Neural progenitor cell (in vitro differentiated cells): ENCODE measurements around the gene RPS16. TPM values are rescaled to one million over a fixed set of nuclear protein-coding genes. Genes with fewer than 3 reads are reported as not detected.

Experiments used
- DNase-seq: peaks from one replicate; pipeline ENCODE4 v3.0.0-alpha.2; 2016; ENCODE audit warnings: low spot score
- H2AFZ ChIP-seq: fragments of 200-600 bp; sonication (generic); replicated peaks from 2 replicates; pipeline ENCODE4 v1.6.1; 2016; ENCODE audit warnings: antibody characterized with exemption
- H3F3A ChIP-seq: fragments of 200-600 bp; sonication (generic); 2 replicates; pipeline ENCODE4 v1.6.1; 2016; ENCODE audit warnings: antibody characterized with exemption, low read depth
- H3K27ac ChIP-seq: fragments of 200-600 bp; sonication (generic); 2 replicates; pipeline ENCODE4 v1.5.1; 2016; ENCODE audit warnings: mild to moderate bottlenecking
- H3K27me3 ChIP-seq: fragments of 200-600 bp; sonication (generic); 2 replicates; pipeline ENCODE4 v1.6.1; 2016; ENCODE audit warnings: mild to moderate bottlenecking, moderate library complexity
- H3K36me3 ChIP-seq: fragments of 200-600 bp; sonication (generic); 2 replicates; pipeline ENCODE4 v1.5.1; 2016
- H3K4me1 ChIP-seq: fragments of 200-600 bp; sonication (generic); 2 replicates; pipeline ENCODE4 v1.6.1; 2016; ENCODE audit warnings: mixed run types
- H3K4me2 ChIP-seq: fragments of 200-600 bp; sonication (generic); 2 replicates; pipeline ENCODE4 v1.6.1; 2016
- H3K4me3 ChIP-seq: fragments of 200-600 bp; sonication (generic); 2 replicates; pipeline ENCODE4 v1.5.1; 2016
- H3K79me2 ChIP-seq: fragments of 200-600 bp; sonication (generic); 2 replicates; pipeline ENCODE4 v1.6.1; 2016; ENCODE audit warnings: low read depth
- H3K9ac ChIP-seq: fragments of 200-600 bp; sonication (generic); 2 replicates; pipeline ENCODE4 v1.6.1; 2016
- H3K9me3 ChIP-seq: fragments of 200-600 bp; sonication (generic); 2 replicates; pipeline ENCODE4 v1.5.1; 2016; ENCODE audit warnings: low read depth
- H4K20me1 ChIP-seq: fragments of 200-600 bp; sonication (generic); 2 replicates; pipeline ENCODE4 v1.6.1; 2016; ENCODE audit warnings: low read depth
- H3K27ac Mint-ChIP-seq: 3 replicates; pipeline ENCODE4 v1.8.0; 2021; ENCODE audit warnings: mixed read lengths
- H3K27me3 Mint-ChIP-seq: 2 replicates; pipeline ENCODE4 v1.8.0; 2022; ENCODE audit warnings: low read depth, mild to moderate bottlenecking, inconsistent platforms, moderate library complexity, mixed read lengths; ENCODE audit not compliant: insufficient read depth
- H3K36me3 Mint-ChIP-seq: 3 replicates; pipeline ENCODE4 v1.8.0; 2021; ENCODE audit warnings: mixed read lengths
- H3K4me1 Mint-ChIP-seq: 3 replicates; pipeline ENCODE4 v1.8.0; 2021; ENCODE audit warnings: mixed read lengths
- H3K4me3 Mint-ChIP-seq: 3 replicates; pipeline ENCODE4 v1.8.0; 2021; ENCODE audit warnings: mild to moderate bottlenecking, moderate library complexity, mixed read lengths
- H3K9me3 Mint-ChIP-seq: 3 replicates; pipeline ENCODE4 v1.8.0; 2020; ENCODE audit warnings: mixed read lengths
- EZH2 ChIP-seq: fragments of 200-600 bp; sonication (generic); IDR thresholded peaks from 2 replicates; pipeline ENCODE4 v1.6.1; 2017; ENCODE audit warnings: antibody characterized with exemption, mild to moderate bottlenecking, moderate library complexity
- EZH2phosphoT487 ChIP-seq: fragments of 200-600 bp; sonication (generic); IDR thresholded peaks from 2 replicates; pipeline ENCODE4 v1.6.1; 2017; ENCODE audit warnings: antibody characterized with exemption
- total RNA-seq: library from RNA; depleted of rRNA; stranded (reverse); fragments of >200 nt; gene quantifications from 2 replicates; pipeline ENCODE4 v1.2.3, GENCODE V29; 2015; ENCODE audit warnings: low replicate concordance
- TF ChIP-seq, protein P1 (sequence below): fragments of 200-600 bp; sonication (generic); IDR thresholded peaks from 2 replicates; pipeline ENCODE4 v1.5.1; 2017; ENCODE audit warnings: antibody characterized with exemption, mild to moderate bottlenecking

Gene RPS16
- total RNA-seq, 1 donor from 2014 or later = 94.8 TPM

DNA sequence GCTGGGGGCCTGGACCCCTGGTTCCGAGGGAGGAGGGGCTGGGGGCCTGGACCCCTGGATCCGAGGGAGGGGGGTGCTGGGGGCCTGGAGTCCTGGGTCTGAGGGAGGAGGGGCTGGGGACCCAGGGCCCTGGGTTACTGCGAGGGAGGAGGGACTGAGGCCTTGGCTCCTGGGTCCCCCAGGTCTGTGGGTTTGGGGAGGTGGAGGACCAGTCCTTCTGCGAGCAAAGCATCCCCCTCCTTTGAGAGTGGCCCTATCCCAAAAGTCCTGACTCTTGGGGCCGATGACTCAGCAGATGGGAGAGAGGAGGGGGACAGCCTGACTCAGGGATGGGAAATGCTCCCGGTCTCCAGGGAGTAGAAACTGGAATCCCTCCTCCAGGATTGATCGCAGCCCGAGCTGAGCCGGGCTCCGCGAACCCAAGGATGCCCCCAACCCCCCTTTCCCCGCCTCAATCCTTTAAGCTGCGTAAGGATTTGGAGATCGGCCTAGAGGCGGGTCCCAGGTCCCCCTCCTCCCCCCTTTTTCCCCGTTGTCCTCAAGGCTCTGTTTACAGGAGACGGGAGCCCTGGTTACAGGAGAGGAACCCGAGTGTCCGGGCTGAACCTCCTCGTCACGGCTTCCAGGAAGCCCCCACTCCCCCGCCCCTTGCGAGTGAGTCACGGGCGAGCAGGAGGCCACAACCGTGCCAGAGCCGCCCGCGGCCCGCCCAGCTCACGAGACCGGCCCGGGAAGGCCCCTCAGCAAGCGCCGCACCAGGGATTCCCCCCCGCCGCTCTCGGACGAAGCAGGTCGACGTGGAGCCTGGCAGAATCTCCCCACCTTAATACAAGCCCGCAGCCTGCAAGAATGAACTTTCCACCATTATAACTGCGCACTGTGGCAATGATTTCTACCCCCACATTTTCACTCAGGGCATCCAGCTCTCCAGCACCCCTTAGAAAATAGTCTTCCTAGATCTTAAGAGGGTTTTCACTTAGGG is 32.1 kb downstream of the RPS16 start:
- peaks cover 26% of the 10 kb centered on the region for H3K27me3 ChIP-seq
- Mint-ChIP-seq H3K36me3 (peaks cover 2% of the 10 kb centered on the region), H3K9me3 (no peaks in the 10 kb centered on the region), H3K27me3 (peaks cover 16% of the 10 kb centered on the region), H3K4me3 (peak overlapping the region; percentile 88), H3K27ac (peak overlapping the region; percentile 98), H3K4me1 (peaks cover 36% of the 10 kb centered on the region)
- H2AFZ ChIP-seq = peak overlapping the region; percentile 2
- H3K9me3 ChIP-seq = no peaks in the 10 kb centered on the region
- H3F3A ChIP-seq = peaks cover 65% of the 10 kb centered on the region
- H3K79me2 ChIP-seq = no peaks in the 10 kb centered on the region
- H3K4me3 ChIP-seq = peak overlapping the region; percentile 49
- no peak overlapping the region for H3K9ac ChIP-seq
- peaks cover 8% of the 10 kb centered on the region for H4K20me1 ChIP-seq
- TF ChIP-seq EZH2phosphoT487 = peak; percentile 12
- TF ChIP-seq, protein P1, sequence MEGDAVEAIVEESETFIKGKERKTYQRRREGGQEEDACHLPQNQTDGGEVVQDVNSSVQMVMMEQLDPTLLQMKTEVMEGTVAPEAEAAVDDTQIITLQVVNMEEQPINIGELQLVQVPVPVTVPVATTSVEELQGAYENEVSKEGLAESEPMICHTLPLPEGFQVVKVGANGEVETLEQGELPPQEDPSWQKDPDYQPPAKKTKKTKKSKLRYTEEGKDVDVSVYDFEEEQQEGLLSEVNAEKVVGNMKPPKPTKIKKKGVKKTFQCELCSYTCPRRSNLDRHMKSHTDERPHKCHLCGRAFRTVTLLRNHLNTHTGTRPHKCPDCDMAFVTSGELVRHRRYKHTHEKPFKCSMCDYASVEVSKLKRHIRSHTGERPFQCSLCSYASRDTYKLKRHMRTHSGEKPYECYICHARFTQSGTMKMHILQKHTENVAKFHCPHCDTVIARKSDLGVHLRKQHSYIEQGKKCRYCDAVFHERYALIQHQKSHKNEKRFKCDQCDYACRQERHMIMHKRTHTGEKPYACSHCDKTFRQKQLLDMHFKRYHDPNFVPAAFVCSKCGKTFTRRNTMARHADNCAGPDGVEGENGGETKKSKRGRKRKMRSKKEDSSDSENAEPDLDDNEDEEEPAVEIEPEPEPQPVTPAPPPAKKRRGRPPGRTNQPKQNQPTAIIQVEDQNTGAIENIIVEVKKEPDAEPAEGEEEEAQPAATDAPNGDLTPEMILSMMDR = no peak
- TF ChIP-seq EZH2 = no peak
- H3K4me2 ChIP-seq = peak overlapping the region; percentile 85
- no peaks in the 10 kb centered on the region for H3K36me3 ChIP-seq
- H3K4me1 ChIP-seq = peaks cover 17% of the 10 kb centered on the region
- peak; percentile 96 for DNase-seq
- peak overlapping the region; percentile 93 for H3K27ac ChIP-seq

DNA sequence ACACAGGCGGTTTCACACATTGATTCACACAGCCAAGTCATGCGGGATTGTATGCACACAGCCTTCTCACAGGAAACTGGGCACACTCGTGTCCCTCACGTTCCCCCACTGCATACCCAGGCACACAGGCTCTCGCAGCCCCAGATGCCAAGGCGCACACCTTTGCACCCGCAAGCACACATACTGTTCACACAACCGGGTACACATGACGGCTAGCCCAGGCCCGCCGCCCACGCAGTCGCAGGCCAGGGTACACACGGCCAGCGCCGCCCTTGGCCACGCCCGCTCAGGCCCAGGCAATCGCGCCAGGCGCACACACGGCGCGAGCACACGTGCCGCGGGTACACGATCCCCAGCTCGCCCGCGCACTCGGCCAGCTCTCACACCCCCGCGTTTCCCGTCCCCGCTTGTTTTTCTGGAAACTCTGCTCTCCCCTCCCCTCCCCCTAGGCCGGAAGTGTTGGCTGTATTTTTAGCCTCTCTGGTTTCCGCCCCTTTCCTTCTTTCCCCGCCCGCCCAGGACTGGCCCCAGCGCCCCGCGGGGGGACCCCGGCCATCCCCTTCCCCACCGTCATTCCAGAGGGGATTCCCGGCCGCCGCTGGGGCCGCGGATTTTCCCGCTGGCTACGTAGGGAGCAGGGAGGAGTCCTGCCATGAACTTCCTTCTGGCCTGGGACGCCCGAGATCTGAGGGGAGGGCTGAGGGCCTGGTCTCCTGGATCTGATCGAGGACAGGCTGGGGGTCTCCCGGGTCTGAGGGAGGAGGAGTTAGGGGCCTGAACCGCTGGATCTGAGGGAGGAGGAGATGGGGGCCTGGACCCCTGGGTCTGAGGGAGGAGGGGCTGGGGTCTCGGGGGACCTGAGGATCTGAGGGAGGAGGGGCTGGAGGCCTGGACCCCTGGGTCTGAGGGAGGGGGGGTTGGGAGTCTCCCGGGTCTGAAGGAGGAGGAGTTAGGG is 33.1 kb downstream of the RPS16 start:
- TF ChIP-seq EZH2 = no peak
- Histone ChIP-seq H3K27me3 (peaks cover 17% of the 10 kb centered on the region), H3K27ac (peak overlapping the region; percentile 93), H3K9me3 (no peaks in the 10 kb centered on the region), H3F3A (peaks cover 62% of the 10 kb centered on the region), H3K4me1 (peaks cover 17% of the 10 kb centered on the region), H3K4me2 (peak overlapping the region; percentile 85), H3K79me2 (no peaks in the 10 kb centered on the region), H2AFZ (no peak overlapping the region), H4K20me1 (peaks cover 5% of the 10 kb centered on the region), H3K4me3 (peak overlapping the region; percentile 49), H3K36me3 (no peaks in the 10 kb centered on the region), H3K9ac (peak overlapping the region; percentile 2)
- peaks cover 14% of the 10 kb centered on the region for H3K27me3 Mint-ChIP-seq
- H3K4me3 Mint-ChIP-seq = peak overlapping the region; percentile 88
- peak overlapping the region; percentile 100 for H3K27ac Mint-ChIP-seq
- no peaks in the 10 kb centered on the region for H3K9me3 Mint-ChIP-seq
- H3K4me1 Mint-ChIP-seq = peaks cover 38% of the 10 kb centered on the region
- peaks cover 2% of the 10 kb centered on the region for H3K36me3 Mint-ChIP-seq
- DNase-seq = peak; percentile 95

DNA sequence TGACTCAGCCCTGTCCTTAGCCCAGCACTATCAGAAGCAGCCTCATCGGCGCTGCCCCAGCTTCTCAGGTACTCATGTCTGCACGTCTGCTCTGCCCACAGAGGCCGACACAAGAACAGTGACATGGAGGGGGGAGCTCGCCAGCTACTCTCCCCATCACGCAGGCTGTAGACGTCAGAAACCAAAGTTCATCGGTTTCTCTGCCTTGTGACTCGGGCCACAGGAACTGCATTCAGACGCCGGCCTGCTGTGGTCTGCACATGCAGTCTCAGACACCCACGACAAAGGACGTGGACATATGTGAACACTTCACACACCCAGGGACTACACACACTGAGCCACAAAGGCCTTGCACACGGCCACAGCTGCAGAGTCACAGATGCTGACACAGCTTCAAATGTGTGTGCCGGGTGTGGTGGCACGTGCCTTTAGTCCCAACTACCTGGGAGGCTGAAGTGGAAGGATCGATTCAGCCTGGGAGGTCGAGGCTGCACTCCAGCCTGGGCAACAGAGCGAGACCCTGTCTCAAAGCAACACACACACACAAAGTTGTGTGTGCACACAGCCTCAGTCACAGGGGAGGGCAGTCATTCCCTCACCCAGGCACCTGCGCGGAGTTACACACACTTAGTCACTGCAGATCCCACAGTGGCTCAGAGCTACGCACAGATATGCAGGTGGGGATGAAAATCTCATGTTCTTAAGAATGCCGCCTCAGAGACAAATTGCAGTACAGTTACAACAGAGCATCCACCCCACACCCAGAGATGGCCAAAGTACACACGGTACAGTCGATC is 34.0 kb downstream of the RPS16 start:
- Histone ChIP-seq H3K9me3 (no peaks in the 10 kb centered on the region), H3K4me1 (peaks cover 14% of the 10 kb centered on the region), H3K36me3 (no peaks in the 10 kb centered on the region), H3K4me2 (peak overlapping the region; percentile 85), H3K9ac (no peak overlapping the region), H3K27ac (no peak overlapping the region), H4K20me1 (peaks cover 9% of the 10 kb centered on the region), H3K79me2 (no peaks in the 10 kb centered on the region), H3K27me3 (peaks cover 8% of the 10 kb centered on the region), H3K4me3 (peak overlapping the region; percentile 49), H2AFZ (no peak overlapping the region), H3F3A (peaks cover 69% of the 10 kb centered on the region)
- Mint-ChIP-seq H3K9me3 (no peaks in the 10 kb centered on the region), H3K4me1 (peaks cover 38% of the 10 kb centered on the region), H3K36me3 (peaks cover 2% of the 10 kb centered on the region), H3K4me3 (peak overlapping the region; percentile 88), H3K27ac (peak overlapping the region; percentile 97), H3K27me3 (peaks cover 10% of the 10 kb centered on the region)
- TF ChIP-seq EZH2phosphoT487 (no peak), EZH2 (no peak)
- TF ChIP-seq, protein P1 = no peak
- peak; percentile 13 for DNase-seq
